SU-DHL-6 (cell line): ENCODE measurements around the gene ZNF785.
A peak's percentile ranks its signal among the peaks of the same experiment; 100 is the strongest.

ENCODE experiments used
- H2AFZ ChIP-seq: fragments of 200-600 bp; sonication (generic); 2 replicates; pipeline ENCODE4 v1.6.1; 2014; ENCODE audit warnings: low read depth, mild to moderate bottlenecking, moderate library complexity, mixed read lengths, antibody characterized with exemption, low read length; ENCODE audit not compliant: severe bottlenecking
- H3F3A ChIP-seq: fragments of 200-600 bp; shearing (Covaris generic); 2 replicates; pipeline ENCODE4 v1.6.0; 2016; ENCODE audit warnings: antibody characterized with exemption, mild to moderate bottlenecking; ENCODE audit not compliant: insufficient read depth
- H3K27ac ChIP-seq: fragments of 200-600 bp; sonication (generic); 2 replicates; pipeline ENCODE4 v1.5.1; 2016; ENCODE audit warnings: low read depth, mild to moderate bottlenecking, low read length, moderate library complexity, mixed read lengths
- H3K27me3 ChIP-seq: fragments of 200-600 bp; sonication (generic), shearing (Covaris generic); 2 replicates; pipeline ENCODE4 v1.6.0; 2014; ENCODE audit warnings: mild to moderate bottlenecking, low read length
- H3K36me3 ChIP-seq: fragments of 200-600 bp; sonication (generic); 2 replicates; pipeline ENCODE4 v1.6.1; 2014; ENCODE audit warnings: mild to moderate bottlenecking, low read length, mixed read lengths
- H3K4me2 ChIP-seq: fragments of 300-600, 200-600 bp; shearing (Covaris generic), sonication (generic); 2 replicates; pipeline ENCODE4 v1.6.0; 2014; ENCODE audit warnings: low read length, low read depth, mild to moderate bottlenecking; ENCODE audit not compliant: poor library complexity, severe bottlenecking
- H3K4me3 ChIP-seq: fragments of 200-600 bp; sonication (generic); 2 replicates; pipeline ENCODE4 v1.5.1; 2014; ENCODE audit warnings: antibody characterized with exemption, low read length, mild to moderate bottlenecking, mixed read lengths; ENCODE audit not compliant: insufficient read depth, poor library complexity, severe bottlenecking
- H3K79me2 ChIP-seq: fragments of 200-600 bp; sonication (generic); 2 replicates; pipeline ENCODE4 v1.6.1; 2014; ENCODE audit warnings: mild to moderate bottlenecking, low read length, moderate library complexity; ENCODE audit not compliant: insufficient read depth
- H3K9ac ChIP-seq: fragments of 200-600 bp; sonication (generic); 2 replicates; pipeline ENCODE4 v1.7.0; 2014; ENCODE audit warnings: mild to moderate bottlenecking, low read length
- H3K9me2 ChIP-seq: fragments of 200-600 bp; sonication (generic); replicated peaks from 2 replicates; pipeline ENCODE4 v1.6.1; 2014; ENCODE audit warnings: low read length; ENCODE audit not compliant: insufficient read depth
- H3K9me3 ChIP-seq: fragments of 200-600 bp; sonication (generic); 2 replicates; pipeline ENCODE4 v1.6.1; 2014; ENCODE audit warnings: low read length, mixed read lengths; ENCODE audit not compliant: insufficient read depth
- H4K20me1 ChIP-seq: fragments of 200-600 bp; sonication (generic); 2 replicates; pipeline ENCODE4 v1.6.1; 2014; ENCODE audit warnings: low read depth, mild to moderate bottlenecking, antibody characterized with exemption, low read length, moderate library complexity, mixed read lengths
- EZH2phosphoT487 ChIP-seq: fragments of 200-600 bp; sonication (generic), shearing (Covaris generic); conservative IDR thresholded peaks from 2 replicates; pipeline ENCODE4 v1.6.1; 2018; ENCODE audit warnings: mild to moderate bottlenecking, antibody characterized with exemption, low read length, moderate library complexity, mixed read lengths
- TF ChIP-seq, protein P1 (sequence below): fragments of 200-600 bp; sonication (generic); IDR thresholded peaks from one replicate; pipeline ENCODE4 v1.5.1; 2017; ENCODE audit warnings: antibody characterized with exemption, mild to moderate bottlenecking, low read length, moderate library complexity; ENCODE audit not compliant: insufficient read depth, poor library complexity, severe bottlenecking

ZNF785 gene

DNA sequence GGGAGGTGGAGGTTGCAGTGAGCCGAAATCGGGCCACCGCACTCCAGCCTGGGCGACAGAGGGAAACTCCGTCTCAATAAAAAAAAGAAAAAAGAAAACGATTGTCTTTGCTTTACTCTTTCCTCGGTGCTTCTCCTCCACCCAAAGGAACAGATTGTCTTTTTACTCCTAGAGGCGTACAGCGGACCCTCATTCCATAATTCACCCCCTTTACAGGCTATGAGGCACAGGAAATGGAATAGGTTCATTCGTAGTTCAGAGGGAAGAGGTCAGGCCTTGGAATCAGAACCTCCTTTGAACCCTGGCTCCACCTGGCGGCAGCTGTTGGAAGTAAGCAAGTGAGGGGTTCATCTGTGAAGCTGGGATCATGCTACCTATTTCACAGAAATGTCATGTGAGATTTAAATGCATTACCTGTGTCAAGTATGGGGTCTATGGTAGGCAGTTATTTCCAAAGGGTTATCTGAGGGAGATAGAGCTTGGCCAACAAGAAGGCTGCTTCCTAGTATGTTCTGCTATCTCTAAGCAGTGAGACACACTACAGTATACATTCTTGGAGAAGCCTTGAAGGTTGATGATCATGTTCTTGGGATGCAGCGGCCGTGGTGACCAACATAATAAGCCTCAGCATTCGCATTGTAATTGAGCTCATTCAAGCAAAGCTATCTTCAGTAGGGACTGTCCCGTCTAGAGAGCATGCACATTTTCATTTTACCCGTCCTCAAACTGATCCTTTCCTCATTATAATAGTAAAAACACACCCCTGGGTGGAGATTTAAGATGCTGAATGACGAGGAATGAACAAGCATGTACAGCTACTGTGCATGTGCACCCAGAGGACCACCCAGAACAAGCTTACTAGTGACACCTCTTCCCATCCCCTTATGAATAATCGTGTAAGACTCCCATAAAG, 43.4 kb upstream of the ZNF785 start:
- TF ChIP-seq, protein P1, sequence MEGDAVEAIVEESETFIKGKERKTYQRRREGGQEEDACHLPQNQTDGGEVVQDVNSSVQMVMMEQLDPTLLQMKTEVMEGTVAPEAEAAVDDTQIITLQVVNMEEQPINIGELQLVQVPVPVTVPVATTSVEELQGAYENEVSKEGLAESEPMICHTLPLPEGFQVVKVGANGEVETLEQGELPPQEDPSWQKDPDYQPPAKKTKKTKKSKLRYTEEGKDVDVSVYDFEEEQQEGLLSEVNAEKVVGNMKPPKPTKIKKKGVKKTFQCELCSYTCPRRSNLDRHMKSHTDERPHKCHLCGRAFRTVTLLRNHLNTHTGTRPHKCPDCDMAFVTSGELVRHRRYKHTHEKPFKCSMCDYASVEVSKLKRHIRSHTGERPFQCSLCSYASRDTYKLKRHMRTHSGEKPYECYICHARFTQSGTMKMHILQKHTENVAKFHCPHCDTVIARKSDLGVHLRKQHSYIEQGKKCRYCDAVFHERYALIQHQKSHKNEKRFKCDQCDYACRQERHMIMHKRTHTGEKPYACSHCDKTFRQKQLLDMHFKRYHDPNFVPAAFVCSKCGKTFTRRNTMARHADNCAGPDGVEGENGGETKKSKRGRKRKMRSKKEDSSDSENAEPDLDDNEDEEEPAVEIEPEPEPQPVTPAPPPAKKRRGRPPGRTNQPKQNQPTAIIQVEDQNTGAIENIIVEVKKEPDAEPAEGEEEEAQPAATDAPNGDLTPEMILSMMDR = peak; percentile 86
- no peak for TF ChIP-seq EZH2phosphoT487
- Histone ChIP-seq H3K79me2 (no peaks in the 10 kb centered on the region), H3K9ac (no peak overlapping the region), H3K27me3 (no peaks in the 10 kb centered on the region), H3K4me3 (no peak overlapping the region), H3K27ac (no peak overlapping the region), H4K20me1 (no peaks in the 10 kb centered on the region), H3K9me2 (no peaks in the 10 kb centered on the region), H3K9me3 (no peaks in the 10 kb centered on the region), H3F3A (peaks cover 13% of the 10 kb centered on the region; the same call in 1 of the 2 replicates), H3K4me2 (peak overlapping the region; percentile 46), H2AFZ (peak overlapping the region; percentile 64), H3K36me3 (no peaks in the 10 kb centered on the region)

DNA sequence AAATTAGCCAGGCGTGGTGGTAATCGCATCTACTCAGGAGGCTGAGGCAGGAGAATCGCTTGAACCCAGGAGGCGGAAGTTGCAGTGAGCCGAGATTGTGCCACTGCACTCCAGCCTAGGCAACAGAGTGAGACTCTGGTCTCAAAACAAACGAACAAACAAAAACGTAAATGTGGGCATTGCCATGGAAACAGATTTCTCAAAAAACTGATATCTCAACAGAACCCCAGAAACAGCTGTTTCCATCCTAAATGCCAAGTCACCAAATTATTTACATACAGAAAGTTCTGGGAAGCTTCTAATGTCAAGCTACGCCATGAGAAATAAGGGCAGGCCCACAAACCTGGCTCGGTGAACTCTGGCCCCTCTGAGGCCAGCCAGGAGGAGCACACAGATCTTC, 40.7 kb upstream of the ZNF785 start:
- Histone ChIP-seq H2AFZ (no peak overlapping the region), H3K9ac (no peak overlapping the region), H3F3A (no peaks in the 10 kb centered on the region)

DNA sequence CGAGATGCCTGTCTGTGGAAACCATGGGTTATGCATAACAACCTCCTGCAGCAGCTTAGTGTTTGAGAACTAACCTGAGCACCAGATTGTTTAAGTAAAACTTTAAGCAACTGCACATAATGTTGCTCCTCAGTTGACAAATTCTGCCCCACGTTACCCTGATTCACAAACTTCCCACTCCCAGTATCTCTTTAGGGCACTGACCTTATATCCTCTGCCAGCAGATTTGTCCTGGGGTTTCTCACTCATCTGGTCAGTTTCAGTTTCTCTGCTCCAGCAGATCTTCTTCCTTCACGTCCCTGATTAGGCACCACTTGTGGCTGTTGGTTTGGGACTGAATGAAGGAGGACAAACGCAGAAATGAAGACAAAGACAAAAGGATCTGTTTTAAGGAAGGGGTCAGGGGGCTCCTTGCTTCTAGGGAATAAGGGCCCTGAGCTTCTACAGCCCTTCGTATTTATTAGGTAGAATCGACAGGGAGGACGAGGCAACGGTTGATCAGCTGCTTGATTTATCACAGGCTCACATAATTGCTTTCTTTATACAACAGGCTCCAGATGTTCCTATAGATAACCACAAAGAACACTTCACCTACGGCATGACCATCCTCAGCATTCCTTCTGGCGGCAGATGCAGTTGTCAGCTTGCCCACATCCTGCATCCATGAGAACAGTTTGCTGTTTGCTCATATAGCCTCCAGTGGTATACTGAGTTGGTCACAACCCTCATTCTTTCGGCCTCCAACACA, 38.2 kb upstream of the ZNF785 start:
- no peaks in the 10 kb centered on the region for H3K9me2 ChIP-seq
- no peaks in the 10 kb centered on the region for H3K36me3 ChIP-seq
- H3K9me3 ChIP-seq = no peaks in the 10 kb centered on the region
- no peak for TF ChIP-seq EZH2phosphoT487
- TF ChIP-seq, protein P1 = no peak
- H3K79me2 ChIP-seq = no peaks in the 10 kb centered on the region
- no peaks in the 10 kb centered on the region for H3K27me3 ChIP-seq
- H3F3A ChIP-seq = no peaks in the 10 kb centered on the region
- no peak overlapping the region for H3K4me3 ChIP-seq
- no peak overlapping the region for H3K27ac ChIP-seq
- no peak overlapping the region for H3K4me2 ChIP-seq
- H4K20me1 ChIP-seq = no peaks in the 10 kb centered on the region
- H3K9ac ChIP-seq = no peak overlapping the region
- H2AFZ ChIP-seq = no peak overlapping the region

More for the DNA sequence above, 40.7 kb upstream of the ZNF785 start:
- H3K27me3 ChIP-seq = no peaks in the 10 kb centered on the region
- no peak overlapping the region for H3K4me3 ChIP-seq
- H3K79me2 ChIP-seq = no peaks in the 10 kb centered on the region
- H3K9me2 ChIP-seq = no peaks in the 10 kb centered on the region
- H3K9me3 ChIP-seq = no peaks in the 10 kb centered on the region
- no peak overlapping the region for H3K27ac ChIP-seq
- no peak for TF ChIP-seq EZH2phosphoT487
- TF ChIP-seq, protein P1 = no peak
- no peaks in the 10 kb centered on the region for H3K36me3 ChIP-seq
- H4K20me1 ChIP-seq = no peaks in the 10 kb centered on the region
- H3K4me2 ChIP-seq = no peak overlapping the region
